Measurements from ENCODE around the gene FDX1. TPM values are rescaled to one million over a fixed set of nuclear protein-coding genes. Genes with fewer than 3 reads are reported as not detected.

FDX1 gene
- total and polyA plus RNA-seq, 2 of the 13 experiments (the other 11 are each of a cell fraction or from before 2014, with no cell fraction given): 4.5 to 13.1 TPM

DNA sequence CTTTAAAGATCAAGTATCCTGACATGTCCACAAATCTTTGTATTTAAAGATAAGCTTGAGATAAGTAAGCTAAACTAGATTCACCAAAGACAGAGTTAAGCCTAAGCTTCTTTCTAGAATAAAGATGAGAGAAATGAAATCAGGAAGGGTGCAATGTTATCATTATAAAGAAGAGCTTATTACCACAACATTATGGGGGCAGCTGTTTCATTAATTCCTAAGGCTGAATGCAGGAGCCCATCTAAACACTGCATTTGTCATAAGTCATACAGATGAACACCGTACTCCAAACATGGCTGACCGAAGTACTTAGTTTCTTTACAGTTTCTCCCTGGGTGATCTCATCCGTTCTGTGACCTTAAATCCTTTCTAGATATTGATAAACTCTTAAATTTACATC lies 16.3 kb downstream of the FDX1 start (continued):
- no peak for TF ChIP-seq ZNF296 (CRISPR knock-in tag; conservative IDR thresholded peaks at IDR 0.05)
- TF ChIP-seq CENPX (CRISPR knock-in tag; IDR thresholded peaks at IDR 0.05): no peak

DNA sequence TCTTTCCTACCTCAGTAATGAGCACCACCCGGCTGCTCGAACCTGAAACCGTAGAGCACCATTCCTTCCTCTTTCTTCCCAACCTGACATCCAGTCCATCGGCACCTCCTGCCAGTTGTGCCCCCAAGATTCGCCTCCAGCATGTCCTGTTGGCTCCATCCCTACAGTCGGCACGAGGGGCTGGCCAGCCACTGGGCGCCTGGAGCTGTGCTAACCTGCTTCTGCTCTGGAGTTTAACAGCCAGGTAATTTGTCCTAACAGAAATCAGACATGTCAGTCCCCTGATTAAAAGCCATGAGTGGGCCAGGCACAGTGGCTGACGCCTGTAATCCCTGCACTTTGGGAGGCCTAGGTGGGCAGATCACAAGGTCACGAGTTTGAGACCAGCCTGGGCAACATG lies 16.8 kb downstream of the FDX1 start:
- H3K27me3 ChIP-seq (ENCODE audit: control insufficient read depth in 1 of 2, insufficient read depth in 2 of 2, low read length in 2 of 2): no peaks in the 10 kb centered on the region
- in situ Hi-C loops (cut with HindIII; ENCODE audit: extremely low pct_ligation_motif_present, low pct_unique_long_range_greater_than_20kb): no loop called here
- ATAC-seq: no peak
- no peak overlapping the region for H3K4me3 ChIP-seq (replicated peaks in 1 of 3; ENCODE audit: insufficient read depth in 1 of 3, low read depth in 2 of 3, low read length in 3 of 3)
- FAIRE-seq: no peak
- DNase-seq (ENCODE audit: low spot score): no peak
- 96% methylated on average over 10 of the region's 10 CpGs for WGBS (ENCODE audit: low lambda C conversion rate)
- TF ChIP-seq, protein P1, sequence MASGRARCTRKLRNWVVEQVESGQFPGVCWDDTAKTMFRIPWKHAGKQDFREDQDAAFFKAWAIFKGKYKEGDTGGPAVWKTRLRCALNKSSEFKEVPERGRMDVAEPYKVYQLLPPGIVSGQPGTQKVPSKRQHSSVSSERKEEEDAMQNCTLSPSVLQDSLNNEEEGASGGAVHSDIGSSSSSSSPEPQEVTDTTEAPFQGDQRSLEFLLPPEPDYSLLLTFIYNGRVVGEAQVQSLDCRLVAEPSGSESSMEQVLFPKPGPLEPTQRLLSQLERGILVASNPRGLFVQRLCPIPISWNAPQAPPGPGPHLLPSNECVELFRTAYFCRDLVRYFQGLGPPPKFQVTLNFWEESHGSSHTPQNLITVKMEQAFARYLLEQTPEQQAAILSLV (CRISPR knock-in tag; IDR thresholded peaks at IDR 0.05; ENCODE audit: borderline replicate concordance): no peak
- TF ChIP-seq EHMT2 (IDR thresholded peaks at IDR 0.05; ENCODE audit: borderline replicate concordance, low read depth, low read length) (no peak), ZNF224 (CRISPR knock-in tag; IDR thresholded peaks at IDR 0.05) (no peak), AKAP8 (CRISPR knock-in tag; IDR thresholded peaks at IDR 0.05) (no peak), FOXJ3 (CRISPR knock-in tag; IDR thresholded peaks at IDR 0.05; ENCODE audit: borderline replicate concordance) (no peak), WIZ (CRISPR knock-in tag; IDR thresholded peaks at IDR 0.05) (no peak), SMAD3 (CRISPR knock-in tag; IDR thresholded peaks at IDR 0.05) (no peak), PAF1 (CRISPR knock-in tag; IDR thresholded peaks at IDR 0.05) (no peak), ZFP90 (CRISPR knock-in tag; IDR thresholded peaks at IDR 0.05; ENCODE audit: borderline replicate concordance) (no peak), NFKB2 (CRISPR knock-in tag; IDR thresholded peaks at IDR 0.05; ENCODE audit: borderline replicate concordance) (no peak)
- TF ChIP-seq, protein P2, sequence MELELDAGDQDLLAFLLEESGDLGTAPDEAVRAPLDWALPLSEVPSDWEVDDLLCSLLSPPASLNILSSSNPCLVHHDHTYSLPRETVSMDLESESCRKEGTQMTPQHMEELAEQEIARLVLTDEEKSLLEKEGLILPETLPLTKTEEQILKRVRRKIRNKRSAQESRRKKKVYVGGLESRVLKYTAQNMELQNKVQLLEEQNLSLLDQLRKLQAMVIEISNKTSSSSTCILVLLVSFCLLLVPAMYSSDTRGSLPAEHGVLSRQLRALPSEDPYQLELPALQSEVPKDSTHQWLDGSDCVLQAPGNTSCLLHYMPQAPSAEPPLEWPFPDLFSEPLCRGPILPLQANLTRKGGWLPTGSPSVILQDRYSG (CRISPR knock-in tag; IDR thresholded peaks at IDR 0.05): no peak
- TF ChIP-seq, protein P3, sequence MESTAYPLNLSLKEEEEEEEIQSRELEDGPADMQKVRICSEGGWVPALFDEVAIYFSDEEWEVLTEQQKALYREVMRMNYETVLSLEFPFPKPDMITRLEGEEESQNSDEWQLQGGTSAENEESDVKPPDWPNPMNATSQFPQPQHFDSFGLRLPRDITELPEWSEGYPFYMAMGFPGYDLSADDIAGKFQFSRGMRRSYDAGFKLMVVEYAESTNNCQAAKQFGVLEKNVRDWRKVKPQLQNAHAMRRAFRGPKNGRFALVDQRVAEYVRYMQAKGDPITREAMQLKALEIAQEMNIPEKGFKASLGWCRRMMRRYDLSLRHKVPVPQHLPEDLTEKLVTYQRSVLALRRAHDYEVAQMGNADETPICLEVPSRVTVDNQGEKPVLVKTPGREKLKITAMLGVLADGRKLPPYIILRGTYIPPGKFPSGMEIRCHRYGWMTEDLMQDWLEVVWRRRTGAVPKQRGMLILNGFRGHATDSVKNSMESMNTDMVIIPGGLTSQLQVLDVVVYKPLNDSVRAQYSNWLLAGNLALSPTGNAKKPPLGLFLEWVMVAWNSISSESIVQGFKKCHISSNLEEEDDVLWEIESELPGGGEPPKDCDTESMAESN (CRISPR knock-in tag; conservative IDR thresholded peaks at IDR 0.05): no peak
- TF ChIP-seq, protein P4, sequence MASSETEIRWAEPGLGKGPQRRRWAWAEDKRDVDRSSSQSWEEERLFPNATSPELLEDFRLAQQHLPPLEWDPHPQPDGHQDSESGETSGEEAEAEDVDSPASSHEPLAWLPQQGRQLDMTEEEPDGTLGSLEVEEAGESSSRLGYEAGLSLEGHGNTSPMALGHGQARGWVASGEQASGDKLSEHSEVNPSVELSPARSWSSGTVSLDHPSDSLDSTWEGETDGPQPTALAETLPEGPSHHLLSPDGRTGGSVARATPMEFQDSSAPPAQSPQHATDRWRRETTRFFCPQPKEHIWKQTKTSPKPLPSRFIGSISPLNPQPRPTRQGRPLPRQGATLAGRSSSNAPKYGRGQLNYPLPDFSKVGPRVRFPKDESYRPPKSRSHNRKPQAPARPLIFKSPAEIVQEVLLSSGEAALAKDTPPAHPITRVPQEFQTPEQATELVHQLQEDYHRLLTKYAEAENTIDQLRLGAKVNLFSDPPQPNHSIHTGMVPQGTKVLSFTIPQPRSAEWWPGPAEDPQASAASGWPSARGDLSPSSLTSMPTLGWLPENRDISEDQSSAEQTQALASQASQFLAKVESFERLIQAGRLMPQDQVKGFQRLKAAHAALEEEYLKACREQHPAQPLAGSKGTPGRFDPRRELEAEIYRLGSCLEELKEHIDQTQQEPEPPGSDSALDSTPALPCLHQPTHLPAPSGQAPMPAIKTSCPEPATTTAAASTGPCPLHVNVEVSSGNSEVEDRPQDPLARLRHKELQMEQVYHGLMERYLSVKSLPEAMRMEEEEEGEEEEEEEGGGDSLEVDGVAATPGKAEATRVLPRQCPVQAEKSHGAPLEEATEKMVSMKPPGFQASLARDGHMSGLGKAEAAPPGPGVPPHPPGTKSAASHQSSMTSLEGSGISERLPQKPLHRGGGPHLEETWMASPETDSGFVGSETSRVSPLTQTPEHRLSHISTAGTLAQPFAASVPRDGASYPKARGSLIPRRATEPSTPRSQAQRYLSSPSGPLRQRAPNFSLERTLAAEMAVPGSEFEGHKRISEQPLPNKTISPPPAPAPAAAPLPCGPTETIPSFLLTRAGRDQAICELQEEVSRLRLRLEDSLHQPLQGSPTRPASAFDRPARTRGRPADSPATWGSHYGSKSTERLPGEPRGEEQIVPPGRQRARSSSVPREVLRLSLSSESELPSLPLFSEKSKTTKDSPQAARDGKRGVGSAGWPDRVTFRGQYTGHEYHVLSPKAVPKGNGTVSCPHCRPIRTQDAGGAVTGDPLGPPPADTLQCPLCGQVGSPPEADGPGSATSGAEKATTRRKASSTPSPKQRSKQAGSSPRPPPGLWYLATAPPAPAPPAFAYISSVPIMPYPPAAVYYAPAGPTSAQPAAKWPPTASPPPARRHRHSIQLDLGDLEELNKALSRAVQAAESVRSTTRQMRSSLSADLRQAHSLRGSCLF (CRISPR knock-in tag; IDR thresholded peaks at IDR 0.05; ENCODE audit: borderline replicate concordance): no peak
- 0 out of 2 replicates have a peak, but pooled peaks cover 12% of the 10 kb centered on the region for H3K4me1 ChIP-seq (ENCODE audit: insufficient read depth, low read length)
- H2AFZ ChIP-seq (ENCODE audit: low read length): no peak overlapping the region
- no TSS peak for BruUV-seq (replicated peaks)
- intact Hi-C loops (cut with micrococcal nuclease; ENCODE audit: unreplicated experiment): loop anchor here (5.0 kb wide), 1 partner anchor 1001 kb away; no protein-coding TSS in a partner anchor
- no peaks in the 10 kb centered on the region for H4K20me1 ChIP-seq (ENCODE audit: insufficient read depth, low read length)
- no peaks in the 10 kb centered on the region for H3K79me2 ChIP-seq (ENCODE audit: insufficient read depth, low read length)
- no peak overlapping the region for H3K9ac ChIP-seq (ENCODE audit: insufficient read depth, low read depth, low read length)
- H3K9me3 ChIP-seq (ENCODE audit: low read length): no peaks in the 10 kb centered on the region
- ChIA-PET CTCF (ENCODE audit: low intra/inter-chr PET ratio, low total read pairs) (no interaction called here), POLR2A (no interaction called here)
- no peak overlapping the region for H3K4me2 ChIP-seq (ENCODE audit: low read depth, low read length)
- H3K27ac ChIP-seq (ENCODE audit: extremely low read length, insufficient read depth, low read length): no peak overlapping the region
- no peaks in the 10 kb centered on the region; a peak in 1 of 5 replicates for H3K36me3 ChIP-seq (replicated peaks in 1 of 2; ENCODE audit: control insufficient read depth in 1 of 2, insufficient read depth in 2 of 2, low read length in 2 of 2)

Measured in HepG2 (cell line).